ENCODE results near the gene ZNF644.

Gene ZNF644

DNA sequence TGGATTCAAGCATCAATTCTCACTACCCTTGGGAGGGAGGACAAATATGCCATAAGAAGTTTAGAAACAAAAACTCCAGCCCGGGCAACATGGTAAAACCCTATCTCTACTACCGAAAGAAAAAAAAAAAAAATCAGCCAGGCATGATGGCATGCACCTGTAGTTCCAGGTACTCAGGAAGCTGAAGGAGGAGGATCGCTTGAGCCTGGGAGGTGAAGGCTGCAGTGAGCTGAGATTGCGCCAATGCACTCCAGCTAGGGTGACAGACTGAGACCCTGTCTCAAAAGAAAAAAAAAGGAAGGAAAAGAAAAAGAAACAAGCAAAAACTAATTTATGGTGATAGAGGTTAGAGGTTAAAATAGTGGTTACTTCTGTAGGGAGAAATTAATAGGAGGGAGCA lies 9.6 kb downstream of the ZNF644 start:
- TF ChIP-seq GABPA (IDR thresholded peaks at IDR 0.05; ENCODE audit: low read depth) = no peak
- no peak for DNase-seq (ENCODE audit: low read depth in 1 of 2, low spot score in 1 of 2)
- H3K27me3 ChIP-seq (ENCODE audit: insufficient read depth, poor library complexity, severe bottlenecking) = no peaks in the 10 kb centered on the region
- H3K27ac ChIP-seq (replicated peaks) = no peak overlapping the region
- H3K4me3 ChIP-seq (replicated peaks; ENCODE audit: insufficient read depth, low read length) = no peak overlapping the region

DNA sequence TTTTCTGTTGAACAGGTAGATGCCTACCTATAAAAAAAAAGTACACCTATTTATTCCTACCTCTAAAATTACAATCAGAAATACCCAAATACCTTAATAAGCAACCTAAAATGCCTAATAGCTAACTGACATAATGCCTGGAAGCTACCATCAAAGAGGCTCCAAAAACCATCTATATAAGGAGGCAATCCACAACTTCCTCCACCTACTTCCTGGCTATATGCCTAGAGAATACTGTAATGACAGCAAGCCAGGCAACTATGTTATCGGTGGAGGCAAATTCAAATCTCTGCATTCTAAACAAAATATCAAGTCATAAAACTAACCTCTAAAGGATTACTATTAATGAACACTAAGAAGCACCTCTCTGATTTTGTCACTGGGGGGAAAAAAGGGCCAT lies 10.1 kb downstream of the ZNF644 start:
- no peak overlapping the region for H3K27ac ChIP-seq (replicated peaks)
- H3K27me3 ChIP-seq (ENCODE audit: insufficient read depth, poor library complexity, severe bottlenecking) = no peaks in the 10 kb centered on the region
- H3K4me3 ChIP-seq (replicated peaks; ENCODE audit: insufficient read depth, low read length) = no peak overlapping the region
- TF ChIP-seq REST (IDR thresholded peaks at IDR 0.05; ENCODE audit: insufficient replicate concordance, low read depth) (no peak), GABPA (IDR thresholded peaks at IDR 0.05; ENCODE audit: low read depth) (no peak), CTCF (IDR thresholded peaks at IDR 0.05; ENCODE audit: insufficient read depth, low read length) (no peak), SPI1 (IDR thresholded peaks at IDR 0.05; ENCODE audit: borderline replicate concordance, low read depth) (no peak), POLR2AphosphoS5 (IDR thresholded peaks at IDR 0.05; ENCODE audit: low read depth) (no peak)
- DNase-seq (ENCODE audit: low read depth in 1 of 2, low spot score in 1 of 2) = no peak

DNA sequence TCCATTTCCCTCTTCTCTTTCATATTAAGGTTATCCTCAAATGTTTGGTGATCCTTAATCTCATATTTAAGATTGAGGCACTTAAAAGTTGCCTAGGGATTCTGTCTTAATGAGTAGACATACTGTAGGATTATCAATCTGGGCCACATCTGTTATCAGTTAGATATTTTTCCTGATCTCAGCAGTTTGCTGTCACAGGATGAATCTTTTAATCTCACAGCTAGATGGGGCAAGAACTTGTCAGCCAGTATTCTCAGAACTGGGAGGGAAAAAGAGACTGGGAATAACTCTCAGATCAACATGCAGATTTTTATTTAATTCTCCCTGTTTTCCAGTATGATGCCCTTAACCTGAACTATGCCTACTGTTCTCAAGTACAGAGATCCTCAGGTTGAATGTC lies 14.0 kb downstream of the ZNF644 start:
- Histone ChIP-seq H3K27me3 (ENCODE audit: insufficient read depth, poor library complexity, severe bottlenecking) (no peaks in the 10 kb centered on the region), H3K27ac (replicated peaks) (no peak overlapping the region), H3K4me3 (replicated peaks; ENCODE audit: insufficient read depth, low read length) (no peak overlapping the region)
- DNase-seq (ENCODE audit: low read depth in 1 of 2, low spot score in 1 of 2) = no peak
- TF ChIP-seq REST (IDR thresholded peaks at IDR 0.05; ENCODE audit: insufficient replicate concordance, low read depth) (no peak), CTCF (IDR thresholded peaks at IDR 0.05; ENCODE audit: insufficient read depth, low read length) (no peak), GABPA (IDR thresholded peaks at IDR 0.05; ENCODE audit: low read depth) (no peak), SPI1 (IDR thresholded peaks at IDR 0.05; ENCODE audit: borderline replicate concordance, low read depth) (no peak), POLR2AphosphoS5 (IDR thresholded peaks at IDR 0.05; ENCODE audit: low read depth) (no peak)

GRCh38 chr1:91007092-91007491 lies 14.7 kb downstream of the ZNF644 start:
- no peak for DNase-seq (ENCODE audit: low read depth in 1 of 2, low spot score in 1 of 2)
- Histone ChIP-seq H3K27ac (replicated peaks) (no peak overlapping the region), H3K27me3 (ENCODE audit: insufficient read depth, poor library complexity, severe bottlenecking) (no peaks in the 10 kb centered on the region), H3K4me3 (replicated peaks; ENCODE audit: insufficient read depth, low read length) (no peak overlapping the region)
- TF ChIP-seq CTCF (IDR thresholded peaks at IDR 0.05; ENCODE audit: insufficient read depth, low read length) (no peak), SPI1 (IDR thresholded peaks at IDR 0.05; ENCODE audit: borderline replicate concordance, low read depth) (no peak), GABPA (IDR thresholded peaks at IDR 0.05; ENCODE audit: low read depth) (no peak), POLR2AphosphoS5 (IDR thresholded peaks at IDR 0.05; ENCODE audit: low read depth) (no peak), REST (IDR thresholded peaks at IDR 0.05; ENCODE audit: insufficient replicate concordance, low read depth) (no peak)

Data from HL-60 (cell line).